OCI-M2 (cell line): ENCODE measurements around the gene ERBB2.
"Not testable (repeated sequence)": the region's sequence is repeated elsewhere in the genome, so short reads cannot be mapped to it uniquely, and the experiment has no call there.

Experiments used
- DNase-seq: peaks from one replicate; lab custom pipeline; 2025; ENCODE audit not compliant: unreplicated experiment; lab: John Stamatoyannopoulos, UW

The ERBB2 gene

DNA sequence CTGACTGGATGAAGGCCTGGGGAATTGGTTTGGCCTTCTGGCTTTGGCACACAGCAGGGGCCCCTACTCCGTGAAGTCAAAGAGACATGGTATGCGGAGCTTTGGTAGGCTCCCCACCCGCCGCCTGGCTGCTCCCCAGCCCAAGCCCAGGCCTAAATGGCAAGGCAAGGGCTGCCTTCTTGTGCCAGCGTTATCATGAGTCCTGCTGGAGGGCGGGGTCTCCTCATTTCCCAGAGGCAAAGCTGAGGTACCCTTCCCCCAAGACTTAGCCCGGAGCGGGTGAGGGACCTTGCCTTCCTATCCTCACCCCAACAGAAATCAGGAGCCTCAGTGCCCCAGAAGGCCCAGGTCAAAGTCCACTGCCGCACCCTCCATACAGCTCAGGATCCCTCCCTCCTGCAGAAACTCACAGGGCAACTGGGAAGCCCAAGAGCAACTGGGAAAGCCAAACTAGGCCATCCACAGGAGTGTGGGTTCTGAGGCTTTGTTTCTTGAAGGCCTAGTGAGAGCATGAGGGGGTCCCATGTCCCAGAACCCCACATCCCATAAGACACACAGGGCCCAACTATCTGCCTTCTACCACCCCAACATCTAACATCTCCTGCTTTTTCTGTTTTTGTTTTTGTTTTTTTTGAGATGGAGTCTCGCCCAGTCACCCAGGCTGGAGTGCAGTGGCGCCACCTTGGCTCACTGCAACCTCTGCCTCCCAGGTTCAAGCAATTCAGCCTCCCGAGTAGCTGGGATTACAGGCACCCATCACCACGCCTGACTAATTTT, 21.3 kb upstream of the ERBB2 start:
- no peak for DNase-seq

GRCh38 chr17:39679521-39680192, 20.2 kb upstream of the ERBB2 start:
- DNase-seq, result no peak

- no peak for DNase-seq
These were observed 16.4 kb upstream of the ERBB2 start for GRCh38 chr17:39683295-39683939.

DNA sequence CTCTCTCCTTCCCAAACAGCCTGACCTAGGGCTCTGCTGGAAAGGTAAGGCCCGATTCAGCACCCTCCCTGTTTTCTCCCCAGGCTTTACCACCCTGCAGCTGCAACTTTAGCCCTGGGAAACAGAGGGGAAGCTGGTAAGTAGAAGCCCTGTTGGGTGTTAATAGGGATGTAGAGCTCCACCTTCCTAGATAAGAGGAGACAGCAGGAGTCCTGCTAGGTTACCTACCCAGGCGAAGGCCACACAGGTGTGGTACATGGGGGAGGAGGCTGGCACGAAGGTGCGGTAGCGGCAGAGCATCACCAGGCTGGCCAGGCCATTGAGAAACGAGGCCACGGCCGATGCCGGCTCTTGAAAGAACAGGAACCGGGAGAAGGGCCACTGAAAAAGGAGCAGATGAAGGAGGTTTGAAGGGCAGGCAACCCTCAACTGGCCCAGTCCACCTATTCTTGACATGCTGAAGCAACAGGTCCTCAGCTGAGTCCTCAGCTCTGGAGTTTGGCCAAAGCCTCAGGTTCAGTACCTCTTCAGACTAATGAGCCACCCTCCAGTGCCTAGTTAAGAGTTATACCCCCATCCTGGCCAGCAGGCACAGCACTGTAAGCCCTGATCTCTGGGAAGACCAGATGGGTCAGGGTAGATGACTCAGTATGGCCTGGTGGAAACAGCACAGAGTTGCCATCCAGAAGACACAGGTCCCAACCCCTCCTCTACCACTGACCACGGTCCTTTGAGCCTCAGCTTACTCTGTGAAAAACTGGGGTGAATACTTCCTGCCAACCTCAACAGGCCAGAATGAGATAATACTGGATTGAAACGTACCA, 15.3 kb upstream of the ERBB2 start:
- no peak for DNase-seq

DNA sequence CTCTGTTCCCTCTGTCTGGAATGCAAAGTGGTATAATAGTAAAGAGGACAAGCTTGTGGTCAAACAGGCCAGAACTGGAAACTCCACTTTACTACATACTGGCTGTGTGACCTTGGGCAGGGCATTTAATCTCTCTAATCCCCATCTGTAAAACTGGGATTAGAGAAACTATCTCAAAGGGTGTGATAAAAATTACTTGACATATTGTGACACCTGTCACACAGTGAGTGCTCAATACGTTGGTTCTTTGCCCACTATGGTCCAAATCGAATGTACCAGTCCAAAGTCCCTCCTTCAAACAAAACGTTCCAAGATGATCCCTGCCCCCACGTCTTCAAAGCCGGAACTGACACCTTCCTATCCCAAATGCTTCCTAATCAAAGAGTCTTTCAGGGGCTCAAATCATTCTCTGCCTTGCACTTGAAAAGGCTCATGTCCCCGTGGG, 12.7 kb upstream of the ERBB2 start:
- no peak for DNase-seq

DNA sequence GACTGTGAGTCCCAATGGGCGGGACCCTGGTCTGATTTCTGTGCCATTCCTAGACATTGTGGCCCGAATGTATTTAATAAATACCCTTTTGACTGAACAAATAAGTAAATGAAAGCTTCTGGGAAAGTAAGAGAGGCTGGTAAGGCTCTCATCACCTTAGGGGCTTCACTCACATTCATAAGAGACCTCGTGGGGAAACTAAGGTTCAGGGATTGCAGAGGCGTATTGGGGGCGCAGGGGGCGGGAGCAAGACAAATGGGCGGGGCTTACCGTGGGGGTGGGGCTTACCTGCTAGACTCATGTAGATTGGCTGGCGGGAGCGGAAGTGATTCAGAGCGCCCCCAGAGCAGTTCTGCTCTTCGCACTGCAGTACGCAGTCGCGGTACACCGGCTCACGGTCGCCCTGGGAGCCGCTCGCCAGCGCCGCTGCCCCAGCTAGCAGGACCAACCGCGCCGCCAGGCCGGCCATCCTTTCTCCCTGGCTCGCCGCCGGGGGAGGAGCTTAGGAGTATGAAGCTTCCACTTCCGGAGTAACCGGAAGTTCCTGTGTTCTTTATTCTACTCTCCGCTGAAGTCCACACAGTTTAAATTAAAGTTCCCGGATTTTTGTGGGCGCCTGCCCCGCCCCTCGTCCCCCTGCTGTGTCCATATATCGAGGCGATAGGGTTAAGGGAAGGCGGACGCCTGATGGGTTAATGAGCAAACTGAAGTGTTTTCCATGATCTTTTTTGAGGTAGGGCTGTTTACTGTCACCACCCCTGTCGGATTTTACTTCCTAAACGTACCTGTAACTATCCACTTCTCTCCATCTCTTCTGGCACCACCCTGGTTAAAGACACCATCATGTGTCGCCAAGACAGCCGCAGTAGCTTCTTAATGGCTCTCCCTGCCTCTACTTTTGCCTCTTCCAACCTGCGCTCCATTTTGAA, 12.1 kb upstream of the ERBB2 start, which contains the start of gene PGAP3:
PGAP3 (minus strand) TSS at position 512 of the 929 bp plus-strand sequence; CDS start at position 469, 43 bp downstream.
- peak; percentile 81 for DNase-seq

- no peak for DNase-seq
These were observed 11.4 kb upstream of the ERBB2 start for GRCh38 chr17:39688475-39688835.

DNA sequence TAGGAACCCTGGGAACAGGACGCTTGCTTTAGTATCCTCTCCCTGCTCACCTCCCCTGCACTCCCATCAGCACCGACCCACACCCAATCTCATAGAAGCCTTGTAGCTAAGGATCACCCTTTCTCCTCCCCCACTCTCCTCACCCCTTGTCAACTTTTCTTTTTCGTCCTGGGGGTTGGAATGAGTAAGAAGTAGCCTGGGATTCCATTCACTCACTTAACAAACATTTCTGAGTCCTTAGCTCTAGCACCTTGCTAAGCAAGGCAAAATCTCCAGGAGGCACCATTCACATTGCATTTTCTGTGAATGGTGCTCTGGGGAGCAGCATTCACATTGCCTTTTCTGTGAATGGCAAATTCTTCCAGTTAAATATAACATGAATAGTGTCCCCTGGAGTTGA, 10.9 kb upstream of the ERBB2 start:
- DNase-seq, result no peak

- no peak for DNase-seq
These were observed 5.3 kb upstream of the ERBB2 start for GRCh38 chr17:39694593-39694992.

GRCh38 chr17:39695089-39695474, 4.8 kb upstream of the ERBB2 start:
- no peak for DNase-seq

DNA sequence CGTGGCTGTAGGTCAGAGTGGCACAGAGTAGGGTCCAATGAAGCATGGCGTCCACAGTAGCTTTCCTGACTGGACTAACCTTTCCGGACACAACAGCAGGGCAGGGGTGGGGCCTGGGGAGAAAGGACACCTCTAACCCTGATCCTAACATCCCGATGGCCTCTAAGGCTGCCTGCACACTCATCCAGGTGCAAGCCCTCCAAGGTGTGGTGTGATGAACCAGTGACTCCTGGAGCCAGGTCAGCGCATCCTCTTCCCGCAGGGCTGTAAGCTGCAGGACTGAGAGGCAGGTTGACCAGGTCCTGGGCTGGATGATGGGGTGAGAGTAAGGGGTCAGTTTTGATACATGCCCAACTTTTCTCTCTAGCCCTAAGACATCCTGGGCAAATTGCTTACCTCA, 3.1 kb upstream of the ERBB2 start:
- DNase-seq, result no peak

DNA sequence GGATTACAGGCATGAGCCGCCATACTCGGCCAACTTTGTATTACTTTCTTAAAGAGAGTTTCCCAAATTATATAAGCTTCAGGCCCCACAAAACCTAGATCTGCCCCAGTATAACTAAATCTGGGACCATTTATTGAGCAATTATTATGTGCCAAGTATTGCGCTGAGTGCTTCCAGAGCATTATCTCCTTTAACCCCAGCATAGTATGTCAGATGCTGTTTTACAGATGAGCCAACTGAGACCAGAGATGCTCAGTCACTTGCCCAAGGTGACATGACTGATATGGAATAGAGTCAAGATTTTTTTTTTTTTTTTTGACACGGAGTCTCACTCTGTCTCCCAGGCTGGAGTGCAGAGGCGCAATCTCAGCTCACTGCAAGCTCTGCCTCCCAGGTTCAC, 1.9 kb upstream of the ERBB2 start:
- DNase-seq, result no peak

GRCh38 chr17:39699157-39699817, 577 bp upstream of the ERBB2 start:
- not testable (repeated sequence) for DNase-seq

- DNase-seq, result no peak
These were observed 504 bp downstream of the ERBB2 start for GRCh38 chr17:39700148-39700987.

- DNase-seq, result no peak
These were observed 1.3 kb downstream of the ERBB2 start for GRCh38 chr17:39701012-39701783.

DNA sequence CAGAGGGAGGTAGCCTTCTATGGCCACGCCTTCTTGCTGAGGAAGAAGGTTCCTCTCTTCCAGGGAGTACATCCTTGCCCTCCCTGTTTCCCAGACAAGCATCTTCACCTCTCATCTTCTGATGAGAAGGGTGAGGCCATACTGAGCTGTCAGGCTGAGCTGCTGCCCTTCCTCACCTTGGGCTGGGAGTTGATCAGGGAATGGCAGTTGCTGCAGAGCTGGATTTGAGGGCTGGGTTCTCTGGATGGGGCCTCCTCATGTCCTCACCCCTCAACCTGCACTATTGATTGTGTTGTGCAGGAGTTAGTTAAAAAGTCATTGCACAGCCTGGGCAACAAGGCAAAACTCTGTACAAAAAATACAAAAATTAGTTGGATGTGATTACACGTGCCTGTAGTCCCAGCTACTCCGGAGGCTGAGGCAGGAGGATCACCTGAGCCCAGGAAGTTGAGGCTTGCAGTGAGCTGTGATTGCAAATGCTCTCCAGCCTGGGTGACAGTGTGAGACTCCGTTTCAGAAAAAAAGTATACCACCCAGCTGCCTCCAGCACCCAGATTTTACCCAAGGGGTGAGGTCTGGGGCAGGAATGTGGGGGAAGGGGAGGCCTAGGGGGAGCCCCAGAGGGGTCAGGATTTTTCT, 2.0 kb downstream of the ERBB2 start:
- no peak for DNase-seq
